ENCODE data around the gene MARF1. TPM values are rescaled to one million over a fixed set of nuclear protein-coding genes. Genes with fewer than 3 reads are reported as not detected.
"Not testable (repeated sequence)": the region's sequence is repeated elsewhere in the genome, so short reads cannot be mapped to it uniquely, and the experiment has no call there.

Gene MARF1
- total and polyA plus RNA-seq, 4 donors: 28.8 to 92.8 (median 53.8) TPM

DNA sequence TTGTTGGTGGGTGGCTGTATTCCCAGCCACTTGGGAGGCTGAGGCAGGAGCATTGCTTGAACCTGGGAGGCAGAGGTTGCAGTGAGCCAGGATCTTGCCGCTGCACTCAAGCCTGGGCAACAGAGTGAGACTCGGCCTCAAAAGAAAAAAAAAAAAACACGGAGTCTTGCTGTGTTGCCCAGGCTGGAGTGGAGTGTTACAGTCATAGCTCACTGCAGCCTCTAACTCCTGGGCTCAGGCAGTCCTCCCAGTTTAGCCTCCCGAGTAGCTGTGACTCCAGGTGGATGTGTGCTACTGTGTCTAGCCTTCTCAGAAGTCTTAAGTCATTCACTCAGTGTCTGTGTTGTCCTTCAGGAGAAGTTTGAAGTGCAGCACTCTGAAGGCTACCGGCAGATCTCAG, 34.5 kb upstream of the MARF1 start:
- H3K36me3 ChIP-seq (ENCODE audit: control insufficient read depth in 1 of 2, insufficient read depth in 2 of 2, low read length in 1 of 2): peaks cover 0 to 1% of the 10 kb centered on the region in 2 donors
- H3K27ac ChIP-seq (ENCODE audit: low read depth in 1 of 2, low read length in 2 of 2): no peak overlapping the region
- H3K4me3 ChIP-seq (ENCODE audit: low read length in 2 of 2): no peak overlapping the region
- H3K9me3 ChIP-seq (ENCODE audit: control insufficient read depth, low read length): no peaks in the 10 kb centered on the region
- WGBS, 2 donors: 94 to 95% methylated on average over 5 of the region's 5 CpGs
- ATAC-seq (ENCODE audit: low FRiP score): no peak
- H3K27me3 ChIP-seq (ENCODE audit: control insufficient read depth in 1 of 2, insufficient read depth in 2 of 2, low read length in 1 of 2): no peaks in the 10 kb centered on the region
- DNase-seq: no peak
- intact Hi-C loops (cut with DNase I): no loop called here
- no peaks in the 10 kb centered on the region for H3K4me1 ChIP-seq (ENCODE audit: control insufficient read depth in 1 of 2, insufficient read depth in 2 of 2, low read length in 2 of 2)

DNA sequence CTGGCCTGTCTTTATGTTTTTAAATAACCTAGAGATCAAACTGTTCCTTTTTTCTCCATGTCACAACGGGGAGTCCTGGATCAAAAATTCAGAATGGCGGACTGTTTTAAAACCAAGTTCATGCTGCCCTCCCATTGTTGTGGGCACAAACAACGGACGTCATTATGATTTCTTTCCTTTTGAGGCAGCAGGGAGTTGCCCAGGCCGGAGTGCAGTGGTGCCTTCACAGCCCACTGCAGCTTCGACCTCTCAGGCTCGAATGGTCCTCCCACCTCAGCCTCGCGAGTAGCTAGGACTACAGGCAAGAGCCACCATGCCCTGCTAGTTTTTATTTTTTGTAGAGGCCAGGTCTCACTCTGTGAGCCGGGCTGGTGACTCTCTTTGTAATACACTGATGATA, 33.6 kb upstream of the MARF1 start:
- WGBS, 2 donors: 79 to 82% methylated on average over 10 of the region's 10 CpGs
- Histone ChIP-seq H3K4me1 (ENCODE audit: control insufficient read depth in 1 of 2, insufficient read depth in 2 of 2, low read length in 2 of 2) (no peaks in the 10 kb centered on the region), H3K4me3 (ENCODE audit: low read length in 2 of 2) (no peak overlapping the region), H3K27ac (ENCODE audit: low read depth in 1 of 2, low read length in 2 of 2) (no peak overlapping the region), H3K9me3 (ENCODE audit: control insufficient read depth, low read length) (no peaks in the 10 kb centered on the region), H3K27me3 (ENCODE audit: control insufficient read depth in 1 of 2, insufficient read depth in 2 of 2, low read length in 1 of 2) (no peaks in the 10 kb centered on the region), H3K36me3 (ENCODE audit: control insufficient read depth in 1 of 2, insufficient read depth in 2 of 2, low read length in 1 of 2) (peaks cover 0 to 1% of the 10 kb centered on the region in 2 donors)
- ATAC-seq (ENCODE audit: low FRiP score) (no peak), DNase-seq (no peak)
- intact Hi-C loops (cut with DNase I): no loop called here

DNA sequence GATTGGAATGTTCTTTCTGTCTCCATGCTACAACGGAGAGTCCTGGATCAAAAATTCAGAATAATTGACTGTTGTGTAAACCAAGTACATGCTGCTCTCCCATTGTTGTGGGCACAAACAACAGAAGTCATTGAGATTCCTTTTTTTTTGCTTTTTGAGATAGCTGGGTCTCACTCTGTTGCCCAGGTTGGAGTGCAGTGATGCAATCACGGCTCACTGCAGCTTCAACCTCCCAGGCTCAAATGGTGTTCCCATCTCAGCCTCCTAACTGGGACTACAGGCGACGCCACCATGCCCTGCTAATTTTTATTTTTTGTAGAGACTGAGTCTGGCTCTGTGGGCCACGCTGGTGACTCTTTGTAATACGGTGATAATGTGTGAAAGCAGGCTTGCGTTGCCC, 31.6 kb upstream of the MARF1 start:
- no peak for DNase-seq
- Histone ChIP-seq H3K36me3 (ENCODE audit: control insufficient read depth in 1 of 2, insufficient read depth in 2 of 2, low read length in 1 of 2) (peaks cover 0 to 1% of the 10 kb centered on the region in 2 donors), H3K27me3 (ENCODE audit: control insufficient read depth in 1 of 2, insufficient read depth in 2 of 2, low read length in 1 of 2) (no peaks in the 10 kb centered on the region), H3K4me3 (ENCODE audit: low read length in 2 of 2) (no peak overlapping the region), H3K4me1 (ENCODE audit: control insufficient read depth in 1 of 2, insufficient read depth in 2 of 2, low read length in 2 of 2) (no peaks in the 10 kb centered on the region), H3K9me3 (ENCODE audit: control insufficient read depth, low read length) (no peaks in the 10 kb centered on the region), H3K27ac (ENCODE audit: low read depth in 1 of 2, low read length in 2 of 2) (no peak overlapping the region)
- 95 to 96% methylated on average over 7 of the region's 7 CpGs for WGBS, 2 donors
- intact Hi-C loops (cut with DNase I): no loop called here
- ATAC-seq (ENCODE audit: low FRiP score): no peak

DNA sequence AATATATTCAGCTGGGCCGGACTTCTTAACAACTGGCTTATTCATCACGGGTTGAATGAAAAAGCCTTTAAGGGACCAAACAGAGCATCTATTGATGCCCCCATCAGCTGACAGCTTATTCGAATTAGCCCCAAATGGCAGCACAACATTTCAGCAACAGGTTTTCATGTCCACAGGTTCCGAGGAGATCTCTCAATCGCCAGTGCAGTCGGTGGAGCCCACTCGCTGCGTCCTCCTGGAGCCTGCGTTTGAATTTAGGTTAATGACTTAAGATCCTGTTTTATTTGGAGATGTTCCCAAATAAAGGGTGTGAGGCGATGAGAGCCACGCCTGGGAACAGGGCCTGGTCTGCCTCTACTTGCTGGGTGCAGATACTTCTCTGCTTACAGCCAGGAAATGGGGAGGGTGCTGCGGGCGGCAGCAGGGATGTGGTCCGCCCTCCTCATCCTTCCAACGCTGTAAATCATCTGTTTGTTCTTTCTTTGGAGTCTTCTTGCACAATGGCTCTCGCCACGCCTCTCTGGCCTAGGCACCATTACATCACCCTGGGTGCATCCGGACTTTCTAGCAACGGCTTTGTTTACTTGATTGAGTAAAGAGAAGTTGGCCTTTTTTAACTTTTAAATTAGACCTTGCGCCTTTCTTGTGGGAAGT, 29.7 kb upstream of the MARF1 start:
- ATAC-seq (ENCODE audit: low FRiP score): peak; percentile 96

DNA sequence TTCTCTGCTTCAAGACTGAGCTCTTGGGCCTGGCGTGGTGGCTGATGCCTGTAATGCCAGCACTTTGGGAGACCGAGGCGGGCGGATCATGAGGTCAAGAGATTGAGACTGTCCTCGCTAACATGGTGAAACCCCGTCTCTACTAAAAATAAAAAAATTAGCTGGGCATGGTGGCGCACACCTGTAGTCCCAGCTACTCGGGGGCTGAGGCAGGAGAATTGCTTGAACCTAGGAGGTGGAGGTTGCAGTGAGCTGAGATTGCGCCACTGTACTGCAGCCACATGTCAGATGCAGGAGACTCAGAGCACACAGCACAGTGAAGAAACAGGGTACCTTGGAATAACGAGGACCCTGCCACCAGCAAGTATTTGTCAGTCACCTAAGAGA, 29.2 kb upstream of the MARF1 start:
- H3K4me3 ChIP-seq (ENCODE audit: low read length in 2 of 2); H3K27me3 ChIP-seq (ENCODE audit: control insufficient read depth in 1 of 2, insufficient read depth in 2 of 2, low read length in 1 of 2); H3K9me3 ChIP-seq (ENCODE audit: control insufficient read depth, low read length); H3K36me3 ChIP-seq (ENCODE audit: control insufficient read depth in 1 of 2, insufficient read depth in 2 of 2, low read length in 1 of 2); H3K4me1 ChIP-seq (ENCODE audit: control insufficient read depth in 1 of 2, insufficient read depth in 2 of 2, low read length in 2 of 2); DNase-seq; intact Hi-C loops (cut with DNase I): not testable (repeated sequence)
- WGBS, 2 donors: 89 to 91% methylated on average over 10 of the region's 10 CpGs
- peak; percentile 31 for ATAC-seq (ENCODE audit: low FRiP score)
- peak overlapping the region; percentile 49 to 68 for H3K27ac ChIP-seq (ENCODE audit: low read depth in 1 of 2, low read length in 2 of 2)

More for the DNA sequence above, 29.7 kb upstream of the MARF1 start:
- H3K27me3 ChIP-seq (ENCODE audit: control insufficient read depth in 1 of 2, insufficient read depth in 2 of 2, low read length in 1 of 2): no peaks in the 10 kb centered on the region
- H3K27ac ChIP-seq (ENCODE audit: low read depth in 1 of 2, low read length in 2 of 2): peak overlapping the region; percentile 49 to 68
- H3K9me3 ChIP-seq (ENCODE audit: control insufficient read depth, low read length): no peaks in the 10 kb centered on the region
- H3K4me1 ChIP-seq (ENCODE audit: control insufficient read depth in 1 of 2, insufficient read depth in 2 of 2, low read length in 2 of 2): no peaks in the 10 kb centered on the region
- no peak overlapping the region for H3K4me3 ChIP-seq (ENCODE audit: low read length in 2 of 2)
- H3K36me3 ChIP-seq (ENCODE audit: control insufficient read depth in 1 of 2, insufficient read depth in 2 of 2, low read length in 1 of 2): peaks cover 0 to 2% of the 10 kb centered on the region in 2 donors
- WGBS, 2 donors: 10 to 13% methylated on average over 20 of the region's 20 CpGs
- intact Hi-C loops (cut with DNase I): no loop called here
- DNase-seq: peak; percentile 94 to 96

DNA sequence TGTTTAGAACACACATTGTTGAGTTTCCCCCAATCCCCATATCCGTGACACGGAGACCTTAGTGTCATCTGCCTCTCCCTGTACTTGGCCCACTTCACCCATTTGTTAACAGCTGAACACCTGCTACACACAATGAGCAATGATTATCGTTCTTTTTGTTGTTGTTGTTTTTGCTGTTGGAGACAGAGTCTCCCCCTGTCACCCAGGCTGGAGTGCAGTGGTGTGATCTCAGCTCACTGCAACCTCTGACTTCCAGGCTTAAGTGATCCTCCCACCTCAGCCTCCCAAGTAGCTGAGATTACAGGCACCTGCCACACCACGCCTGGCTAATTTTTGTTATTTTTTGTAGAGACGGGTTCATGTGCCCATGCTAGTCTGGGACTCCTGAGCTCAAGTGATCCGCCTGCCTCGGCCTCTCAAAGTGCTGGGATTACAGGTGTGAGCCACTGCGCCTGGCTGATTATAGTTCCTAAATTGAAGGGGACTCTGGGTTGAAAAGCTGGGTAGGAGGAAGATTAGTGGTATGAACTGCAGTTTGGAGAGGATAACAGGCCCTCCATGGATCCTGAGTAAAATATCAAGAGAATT, 28.7 kb upstream of the MARF1 start:
- intact Hi-C loops (cut with DNase I): no loop called here
- no peak overlapping the region for H3K4me3 ChIP-seq (ENCODE audit: low read length in 2 of 2)
- no peak overlapping the region for H3K27ac ChIP-seq (ENCODE audit: low read depth in 1 of 2, low read length in 2 of 2)
- H3K36me3 ChIP-seq (ENCODE audit: control insufficient read depth in 1 of 2, insufficient read depth in 2 of 2, low read length in 1 of 2): peaks cover 0 to 4% of the 10 kb centered on the region in 2 donors
- no peaks in the 10 kb centered on the region for H3K4me1 ChIP-seq (ENCODE audit: control insufficient read depth in 1 of 2, insufficient read depth in 2 of 2, low read length in 2 of 2)
- DNase-seq (no peak), ATAC-seq (ENCODE audit: low FRiP score) (no peak)
- no peaks in the 10 kb centered on the region for H3K9me3 ChIP-seq (ENCODE audit: control insufficient read depth, low read length)
- H3K27me3 ChIP-seq (ENCODE audit: control insufficient read depth in 1 of 2, insufficient read depth in 2 of 2, low read length in 1 of 2): no peaks in the 10 kb centered on the region
- 94% methylated on average over 8 of the region's 8 CpGs for WGBS, 2 donors

DNA sequence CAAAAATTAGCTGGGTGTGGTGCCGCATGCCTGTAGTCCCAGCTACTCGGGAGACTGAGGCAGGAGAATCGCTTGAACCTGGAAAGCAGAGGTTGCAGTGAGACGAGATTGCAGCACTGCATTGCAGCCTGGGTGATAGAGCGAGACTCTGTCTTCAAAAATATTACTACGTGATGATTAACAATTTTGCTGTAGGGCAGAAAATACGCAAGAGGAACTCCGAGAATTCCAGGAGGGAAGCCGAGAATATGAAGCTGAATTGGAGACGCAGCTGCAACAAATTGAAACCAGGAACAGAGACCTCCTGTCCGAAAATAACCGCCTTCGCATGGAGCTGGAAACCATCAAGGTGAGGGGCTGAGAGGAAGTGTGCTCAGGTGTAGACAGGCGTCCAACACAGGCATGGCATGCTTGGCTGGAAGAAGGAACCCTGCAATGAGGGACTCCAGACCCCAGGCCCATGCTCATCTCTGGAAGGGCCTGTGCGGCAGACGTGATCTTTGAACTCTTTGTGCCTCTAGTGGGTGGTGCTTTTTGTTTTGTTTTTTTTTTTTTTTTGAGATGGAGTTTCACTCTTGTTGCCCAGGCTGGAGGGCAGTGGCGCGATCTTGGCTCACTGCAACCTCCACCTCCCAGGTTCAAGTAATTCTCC, 24.3 kb upstream of the MARF1 start:
- no peak for ATAC-seq (ENCODE audit: low FRiP score)

DNA sequence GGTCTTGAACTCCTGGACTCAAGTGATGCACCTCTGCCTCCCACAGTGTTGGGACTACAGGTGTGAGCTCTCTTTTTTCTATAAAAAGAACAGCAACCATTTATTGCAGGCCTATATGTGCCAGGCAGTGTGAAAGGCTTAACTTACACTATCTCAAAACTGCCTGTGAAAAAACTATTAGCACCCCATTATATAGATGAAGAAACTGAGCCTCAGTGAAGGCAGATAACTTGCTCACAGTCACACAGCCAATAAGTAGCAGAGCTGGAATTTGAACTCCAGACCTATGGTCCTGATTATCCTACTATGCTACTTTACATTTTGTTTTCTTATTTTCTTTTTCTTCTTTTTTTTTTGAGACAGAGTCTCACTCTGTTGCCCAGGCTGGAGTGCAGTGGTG, 22.2 kb upstream of the MARF1 start:
- H3K36me3 ChIP-seq (ENCODE audit: control insufficient read depth in 1 of 2, insufficient read depth in 2 of 2, low read length in 1 of 2): peaks cover 3 to 4% of the 10 kb centered on the region in 2 donors
- ATAC-seq (ENCODE audit: low FRiP score): no peak

More for the DNA sequence above, 24.3 kb upstream of the MARF1 start:
- intact Hi-C loops (cut with DNase I): no loop called here
- WGBS, 2 donors: 84 to 87% methylated on average over 18 of the region's 18 CpGs
- DNase-seq: peak in 1 of 2 donors; percentile 16
- Histone ChIP-seq H3K27ac (ENCODE audit: low read depth in 1 of 2, low read length in 2 of 2) (no peak overlapping the region), H3K4me3 (ENCODE audit: low read length in 2 of 2) (no peak overlapping the region), H3K9me3 (ENCODE audit: control insufficient read depth, low read length) (no peaks in the 10 kb centered on the region), H3K4me1 (ENCODE audit: control insufficient read depth in 1 of 2, insufficient read depth in 2 of 2, low read length in 2 of 2) (no peaks in the 10 kb centered on the region), H3K36me3 (ENCODE audit: control insufficient read depth in 1 of 2, insufficient read depth in 2 of 2, low read length in 1 of 2) (peaks cover 3 to 4% of the 10 kb centered on the region in 2 donors), H3K27me3 (ENCODE audit: control insufficient read depth in 1 of 2, insufficient read depth in 2 of 2, low read length in 1 of 2) (no peaks in the 10 kb centered on the region)

DNA sequence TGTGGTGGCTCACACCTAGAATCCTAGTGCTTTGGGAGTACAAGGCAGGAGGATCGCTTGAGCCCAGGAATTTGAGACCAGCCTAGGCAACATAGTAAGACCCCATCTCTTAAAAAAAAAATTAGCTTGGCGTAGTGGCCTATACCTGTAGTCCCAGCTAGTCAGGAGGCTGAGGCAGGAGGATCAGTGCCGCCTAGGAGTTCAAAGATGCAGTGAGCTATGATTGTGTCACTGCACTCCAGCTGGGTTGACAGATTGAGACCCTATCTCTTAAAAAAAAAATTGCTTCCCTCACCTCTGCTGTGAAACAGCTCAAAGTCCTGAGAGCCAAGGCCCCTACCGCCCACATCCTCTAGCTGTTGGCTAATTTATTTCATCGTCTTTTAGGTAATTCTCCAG, 17.2 kb upstream of the MARF1 start:
- intact Hi-C loops (cut with DNase I): no loop called here
- WGBS, 2 donors: 89 to 94% methylated on average over 5 of the region's 5 CpGs
- Histone ChIP-seq H3K4me3 (ENCODE audit: low read length in 2 of 2) (no peak overlapping the region), H3K36me3 (ENCODE audit: control insufficient read depth in 1 of 2, insufficient read depth in 2 of 2, low read length in 1 of 2) (no peaks in the 10 kb centered on the region), H3K27ac (ENCODE audit: low read depth in 1 of 2, low read length in 2 of 2) (no peak overlapping the region), H3K4me1 (ENCODE audit: control insufficient read depth in 1 of 2, insufficient read depth in 2 of 2, low read length in 2 of 2) (no peaks in the 10 kb centered on the region), H3K9me3 (ENCODE audit: control insufficient read depth, low read length) (no peaks in the 10 kb centered on the region), H3K27me3 (ENCODE audit: control insufficient read depth in 1 of 2, insufficient read depth in 2 of 2, low read length in 1 of 2) (no peaks in the 10 kb centered on the region)
- DNase-seq: no peak
- no peak for ATAC-seq (ENCODE audit: low FRiP score)

More for the DNA sequence above, 22.2 kb upstream of the MARF1 start:
- no peaks in the 10 kb centered on the region for H3K9me3 ChIP-seq (ENCODE audit: control insufficient read depth, low read length)
- H3K4me1 ChIP-seq (ENCODE audit: control insufficient read depth in 1 of 2, insufficient read depth in 2 of 2, low read length in 2 of 2): no peaks in the 10 kb centered on the region
- no peak overlapping the region for H3K27ac ChIP-seq (ENCODE audit: low read depth in 1 of 2, low read length in 2 of 2)
- no peaks in the 10 kb centered on the region for H3K27me3 ChIP-seq (ENCODE audit: control insufficient read depth in 1 of 2, insufficient read depth in 2 of 2, low read length in 1 of 2)
- DNase-seq: no peak
- H3K4me3 ChIP-seq (ENCODE audit: low read length in 2 of 2): no peak overlapping the region
- intact Hi-C loops (cut with DNase I): no loop called here
